ENCODE results near the gene TMEM165.

DNA sequence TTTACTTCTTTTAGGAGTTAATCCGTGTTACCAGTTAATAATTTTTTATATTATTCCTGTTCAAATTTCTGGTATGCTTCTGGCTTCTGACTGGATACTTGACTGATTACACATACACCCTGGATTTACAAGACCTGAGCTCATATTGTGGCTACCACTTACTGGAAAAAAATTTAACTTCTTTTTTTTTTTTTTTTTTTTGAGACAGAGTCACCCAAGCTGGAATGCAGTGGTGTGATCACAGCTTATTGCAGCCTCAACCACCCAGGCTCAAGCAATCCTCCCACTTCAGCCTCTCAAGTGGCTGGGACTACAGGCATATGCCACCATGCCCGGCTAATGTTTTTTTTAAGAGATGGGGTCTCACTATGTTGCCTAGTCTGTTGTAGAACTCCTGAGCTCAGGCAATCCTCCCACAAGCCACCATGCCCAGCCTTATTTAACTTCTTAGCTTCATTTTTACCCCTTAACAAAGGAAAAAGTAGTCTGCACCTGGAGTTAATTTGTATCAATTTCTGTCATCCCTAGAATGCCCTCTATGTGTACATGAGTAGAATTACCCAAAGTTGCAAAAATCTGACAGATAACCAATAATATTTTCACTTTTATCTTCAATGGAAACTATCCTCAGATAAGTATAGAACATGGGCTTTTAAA lies 50.3 kb downstream of the TMEM165 start:
- TF ChIP-seq POLR2A (IDR thresholded peaks at IDR 0.05), result no peak
- TF ChIP-seq, protein P1, sequence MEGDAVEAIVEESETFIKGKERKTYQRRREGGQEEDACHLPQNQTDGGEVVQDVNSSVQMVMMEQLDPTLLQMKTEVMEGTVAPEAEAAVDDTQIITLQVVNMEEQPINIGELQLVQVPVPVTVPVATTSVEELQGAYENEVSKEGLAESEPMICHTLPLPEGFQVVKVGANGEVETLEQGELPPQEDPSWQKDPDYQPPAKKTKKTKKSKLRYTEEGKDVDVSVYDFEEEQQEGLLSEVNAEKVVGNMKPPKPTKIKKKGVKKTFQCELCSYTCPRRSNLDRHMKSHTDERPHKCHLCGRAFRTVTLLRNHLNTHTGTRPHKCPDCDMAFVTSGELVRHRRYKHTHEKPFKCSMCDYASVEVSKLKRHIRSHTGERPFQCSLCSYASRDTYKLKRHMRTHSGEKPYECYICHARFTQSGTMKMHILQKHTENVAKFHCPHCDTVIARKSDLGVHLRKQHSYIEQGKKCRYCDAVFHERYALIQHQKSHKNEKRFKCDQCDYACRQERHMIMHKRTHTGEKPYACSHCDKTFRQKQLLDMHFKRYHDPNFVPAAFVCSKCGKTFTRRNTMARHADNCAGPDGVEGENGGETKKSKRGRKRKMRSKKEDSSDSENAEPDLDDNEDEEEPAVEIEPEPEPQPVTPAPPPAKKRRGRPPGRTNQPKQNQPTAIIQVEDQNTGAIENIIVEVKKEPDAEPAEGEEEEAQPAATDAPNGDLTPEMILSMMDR (IDR thresholded peaks at IDR 0.05), result no peak
